HT-29 (cell line): Measurements from ENCODE around the gene SNRPA1. TPM values are rescaled to one million over a fixed set of nuclear protein-coding genes. Genes with fewer than 3 reads are reported as not detected.

Experiments used
- DNase-seq: peaks from one replicate; pipeline ENCODE4 v3.0.0-alpha.2; 2015; ENCODE audit warnings: low spot score
- total RNA-seq: library from RNA; depleted of rRNA; stranded (reverse); fragments of >200 nt; shearing (Covaris generic); gene quantifications from 2 replicates; pipeline ENCODE4 v1.2.3, GENCODE V29; 2014

SNRPA1 gene
- total RNA-seq, 1 experiment from 2014 or later = 63.0 TPM

DNA sequence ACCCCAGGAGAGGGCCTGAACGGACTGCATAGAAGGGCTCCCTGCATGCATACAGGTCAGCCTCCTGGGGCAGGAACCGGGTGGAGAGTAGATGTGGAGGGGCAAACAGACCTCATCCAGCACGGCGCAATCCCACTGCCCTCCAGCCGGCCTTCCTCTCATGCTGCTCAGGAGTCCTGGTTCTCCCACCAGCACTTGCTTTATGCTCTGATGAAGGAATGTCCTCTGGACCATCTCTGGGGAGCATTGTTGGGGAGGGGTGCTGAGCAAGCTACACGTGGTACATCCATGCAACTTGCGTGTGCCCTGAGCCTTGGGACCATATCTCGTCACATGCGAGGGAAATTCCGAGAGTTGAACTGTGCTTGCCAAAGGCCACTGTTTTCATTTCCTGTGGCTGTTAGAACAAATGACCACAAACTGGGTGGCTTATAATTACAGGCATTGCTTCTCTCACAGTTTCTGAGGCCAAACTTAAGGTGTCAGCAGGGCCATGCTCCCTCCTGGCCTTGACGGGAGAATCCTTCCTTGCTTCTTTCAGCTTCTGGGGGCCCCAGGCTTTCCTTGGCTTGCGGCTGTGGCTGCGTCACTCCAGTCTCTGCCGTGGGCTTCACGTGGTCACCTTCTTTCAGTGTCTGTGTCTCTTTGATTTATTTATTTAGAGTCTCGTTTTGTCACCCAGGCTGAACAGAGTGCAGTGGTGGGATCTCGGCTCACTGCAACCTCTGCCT, 30.0 kb downstream of the SNRPA1 start:
- no peak for DNase-seq

- DNase-seq = no peak
Observed at GRCh38 chr15:101264011-101264410, 31.0 kb downstream of the SNRPA1 start.

GRCh38 chr15:101262551-101262950, 32.5 kb downstream of the SNRPA1 start:
- no peak for DNase-seq

DNA sequence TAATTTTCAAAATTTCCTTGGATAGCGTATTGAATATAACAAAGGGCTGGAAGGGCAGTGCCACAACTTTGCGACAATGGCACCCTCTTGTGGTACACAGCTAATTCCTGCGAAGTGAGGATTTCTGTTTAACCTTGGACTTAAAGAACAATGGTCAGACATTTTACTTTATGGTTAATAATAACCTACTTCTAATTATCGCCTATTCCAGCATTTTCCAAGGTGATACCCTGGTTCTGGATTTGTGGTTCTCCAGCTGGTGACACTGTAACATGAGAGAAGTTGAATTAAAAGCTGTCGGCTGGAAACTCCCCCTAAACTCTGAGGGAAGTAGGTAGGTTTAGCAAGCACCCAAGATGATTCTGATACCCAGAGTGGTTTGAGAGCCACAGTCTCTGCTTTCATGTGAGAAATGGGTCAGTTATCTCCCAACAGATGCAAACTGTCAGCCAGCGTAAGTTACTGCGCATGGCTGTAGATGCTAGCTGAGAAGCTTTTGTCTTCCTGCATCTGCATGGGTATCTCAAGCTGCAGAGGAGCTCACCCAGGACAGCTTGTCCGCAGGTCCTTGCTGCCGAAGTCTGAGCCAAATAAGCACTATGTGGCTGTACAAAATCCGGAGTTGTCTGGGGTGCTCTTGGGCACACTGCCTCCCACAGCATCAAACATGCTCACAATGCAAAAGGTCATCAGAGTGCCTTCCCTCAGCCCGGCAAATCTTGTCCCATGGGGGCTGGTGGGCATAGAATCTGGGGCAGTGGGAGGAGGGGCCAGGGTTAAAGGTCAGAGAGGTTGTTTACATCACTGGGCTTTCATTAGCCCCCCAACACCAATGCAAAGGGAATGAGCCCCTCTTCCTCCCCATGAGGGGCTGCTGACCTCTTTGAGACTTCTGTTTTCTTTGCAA, 36.6 kb downstream of the SNRPA1 start:
- DNase-seq = peak; percentile 81

DNA sequence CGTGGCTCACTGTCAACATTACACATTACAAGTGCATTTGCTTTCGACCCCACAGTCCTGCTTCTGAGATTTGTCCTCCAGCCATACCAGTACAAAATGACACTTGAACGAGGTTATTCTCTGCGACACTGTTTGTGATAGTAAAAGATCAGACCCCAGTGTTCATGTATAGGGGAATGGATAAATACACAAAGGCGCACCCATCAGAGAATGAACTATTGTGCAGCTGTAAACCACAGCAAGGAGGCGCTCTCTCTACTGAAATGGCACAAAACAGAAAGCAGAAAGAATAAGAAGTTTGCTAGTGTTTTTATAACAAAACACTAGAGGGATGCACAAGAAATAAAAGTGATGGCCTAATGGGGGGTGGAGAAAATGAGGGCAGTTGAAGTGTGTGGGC, 38.3 kb downstream of the SNRPA1 start:
- DNase-seq = peak; percentile 22

- no peak for DNase-seq
Observed at GRCh38 chr15:101255615-101256241, 39.3 kb downstream of the SNRPA1 start.

DNA sequence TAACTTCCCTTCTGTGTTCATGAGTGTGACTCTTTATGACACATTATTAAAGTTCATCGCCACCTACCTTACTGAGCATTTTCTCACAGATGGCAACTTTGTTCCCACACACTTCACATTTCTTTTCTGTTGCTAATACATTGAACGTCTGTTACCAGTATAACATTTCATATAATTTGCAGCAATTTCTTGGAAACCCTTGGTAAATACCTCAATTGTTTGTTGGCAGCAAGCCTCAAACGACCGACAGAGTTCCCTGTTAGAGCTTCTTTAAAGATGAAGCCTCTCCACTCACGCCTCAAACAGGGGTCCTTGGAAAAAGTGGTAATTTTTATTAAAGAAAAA, 40.0 kb downstream of the SNRPA1 start:
- no peak for DNase-seq

DNA sequence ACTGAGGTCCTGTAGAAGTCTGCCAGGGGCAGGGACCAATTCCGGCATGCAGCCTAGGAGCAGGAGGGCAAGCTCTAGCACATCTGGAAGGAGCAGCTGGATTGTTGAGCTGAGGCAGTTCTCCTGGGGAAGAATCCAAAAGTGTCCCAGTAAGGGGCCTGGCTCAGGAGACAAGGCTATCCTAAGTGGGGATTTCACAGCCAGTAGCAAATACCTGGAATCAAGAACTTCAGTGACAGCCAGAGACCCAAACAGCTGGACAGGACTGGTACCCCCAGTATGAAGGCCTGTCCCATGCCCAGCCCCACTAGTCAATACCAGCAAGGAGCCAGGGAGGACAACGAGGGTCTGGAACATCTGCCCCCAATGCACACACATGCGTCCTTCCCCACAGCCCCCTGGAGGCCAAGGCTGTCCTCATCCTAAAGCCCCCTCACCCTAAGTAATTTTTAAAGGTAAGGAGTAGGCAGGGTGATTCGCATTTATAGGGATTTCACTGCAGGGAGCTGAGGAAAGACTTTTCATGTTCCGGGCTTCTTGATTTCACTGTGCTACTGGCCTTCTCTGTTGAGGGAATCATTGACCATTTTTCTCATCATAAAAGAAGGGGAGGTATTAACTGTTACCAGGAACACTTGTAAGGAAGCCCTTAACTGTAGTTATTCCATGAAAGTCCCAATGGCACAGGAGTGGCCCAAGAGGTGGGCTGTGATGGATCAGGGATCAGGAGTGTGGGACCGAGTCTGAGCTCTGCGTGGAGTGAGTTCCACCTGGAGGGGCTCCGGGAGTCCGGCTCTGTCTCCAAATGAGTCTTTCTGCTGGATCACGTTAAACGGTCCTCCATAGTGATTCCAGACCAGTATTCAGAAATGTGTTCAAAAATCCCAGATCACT, 40.6 kb downstream of the SNRPA1 start:
- no peak for DNase-seq

DNA sequence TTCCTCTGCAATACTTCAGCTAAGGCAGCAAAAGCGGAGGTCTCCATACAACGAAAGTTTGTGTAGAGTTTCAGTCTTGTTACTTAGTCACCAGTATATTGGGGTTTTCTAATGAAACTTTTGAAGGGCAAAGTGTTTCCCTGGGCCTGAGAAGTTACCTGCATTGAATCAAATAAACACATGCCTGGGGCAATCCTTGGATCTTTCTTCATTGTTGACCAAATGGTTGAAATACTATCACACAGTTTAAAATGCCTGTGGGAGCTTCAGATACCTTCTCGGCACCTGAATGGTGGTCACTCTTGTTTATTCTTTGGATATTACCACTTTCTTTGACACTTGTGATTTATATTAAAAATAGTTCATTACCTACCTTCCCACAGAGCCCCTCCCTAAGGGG, 42.2 kb downstream of the SNRPA1 start:
- DNase-seq = peak; percentile 13

- peak; percentile 83 for DNase-seq
Observed at GRCh38 chr15:101251830-101252820, 42.9 kb downstream of the SNRPA1 start, which contains the start of gene CHSY1. TSS of gene CHSY1 (minus strand) at chr15:101252048. CDS start at chr15:101251456, 592 bp downstream.

GRCh38 chr15:101250873-101251829, 43.9 kb downstream of the SNRPA1 start:
- no peak for DNase-seq

- DNase-seq = peak; percentile 57
Observed at GRCh38 chr15:101250341-101250831, 44.7 kb downstream of the SNRPA1 start.

- DNase-seq = no peak
Observed at GRCh38 chr15:101248274-101248673, 46.8 kb downstream of the SNRPA1 start.

DNA sequence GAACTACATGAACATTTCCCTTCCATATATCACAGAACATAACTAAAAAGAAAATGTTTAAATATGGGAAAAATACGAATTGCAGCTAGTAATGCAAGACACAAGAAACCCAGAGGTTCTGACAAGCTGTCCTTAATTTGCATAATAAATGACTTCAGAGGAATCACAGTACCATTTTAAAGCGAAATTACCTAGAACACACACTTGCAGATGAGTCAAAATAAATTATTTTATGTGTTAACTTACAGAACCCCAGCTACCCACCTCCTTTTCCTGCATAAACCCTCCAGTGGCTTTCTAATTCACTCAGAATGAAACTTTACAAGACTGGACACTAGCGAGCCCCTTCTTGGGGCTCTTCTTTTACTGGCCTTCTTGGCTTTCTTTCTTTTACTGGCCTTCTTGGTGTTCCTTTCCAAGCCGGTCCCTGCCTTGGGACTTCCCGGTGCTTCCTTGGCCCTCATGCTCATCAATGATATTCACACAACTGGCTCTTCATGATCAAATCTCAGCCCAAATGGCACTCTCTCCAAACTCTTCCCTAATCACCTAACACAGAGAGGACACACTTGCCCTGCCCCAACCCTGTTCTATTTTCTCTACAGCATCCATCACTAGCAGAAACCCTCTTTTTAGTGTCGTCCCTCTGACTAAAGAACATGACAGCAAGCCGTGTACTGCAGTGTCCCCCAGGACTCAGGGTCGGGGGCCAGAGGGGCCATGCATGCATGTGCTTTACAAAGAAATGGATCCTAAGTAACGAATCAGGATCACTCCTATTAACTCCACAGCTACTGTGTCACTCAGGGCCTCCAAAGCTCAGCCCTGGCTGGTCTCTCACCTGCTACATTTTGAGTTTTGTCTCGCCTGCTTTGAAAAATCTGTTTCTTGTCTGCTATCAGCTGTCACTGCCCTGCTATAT, 48.0 kb downstream of the SNRPA1 start:
- DNase-seq = no peak

DNA sequence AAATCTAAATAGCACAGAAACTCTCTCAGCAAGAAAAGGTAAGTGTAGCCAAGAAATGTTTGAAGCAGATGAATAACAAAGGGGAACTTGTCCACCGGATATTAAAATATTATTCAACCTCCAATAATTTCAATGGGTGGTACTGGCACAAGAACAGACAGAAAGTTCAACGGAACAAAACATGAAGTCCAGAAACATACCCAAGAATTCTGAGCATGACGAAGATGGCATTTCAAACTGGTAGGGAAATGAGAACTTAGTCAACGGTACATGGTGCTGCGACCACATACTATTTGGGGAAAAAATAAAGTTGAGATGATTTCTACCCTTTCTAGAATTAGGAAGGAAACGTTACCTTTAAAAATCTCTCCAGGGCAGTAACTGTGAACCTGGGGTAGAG, 48.7 kb downstream of the SNRPA1 start:
- no peak for DNase-seq

DNA sequence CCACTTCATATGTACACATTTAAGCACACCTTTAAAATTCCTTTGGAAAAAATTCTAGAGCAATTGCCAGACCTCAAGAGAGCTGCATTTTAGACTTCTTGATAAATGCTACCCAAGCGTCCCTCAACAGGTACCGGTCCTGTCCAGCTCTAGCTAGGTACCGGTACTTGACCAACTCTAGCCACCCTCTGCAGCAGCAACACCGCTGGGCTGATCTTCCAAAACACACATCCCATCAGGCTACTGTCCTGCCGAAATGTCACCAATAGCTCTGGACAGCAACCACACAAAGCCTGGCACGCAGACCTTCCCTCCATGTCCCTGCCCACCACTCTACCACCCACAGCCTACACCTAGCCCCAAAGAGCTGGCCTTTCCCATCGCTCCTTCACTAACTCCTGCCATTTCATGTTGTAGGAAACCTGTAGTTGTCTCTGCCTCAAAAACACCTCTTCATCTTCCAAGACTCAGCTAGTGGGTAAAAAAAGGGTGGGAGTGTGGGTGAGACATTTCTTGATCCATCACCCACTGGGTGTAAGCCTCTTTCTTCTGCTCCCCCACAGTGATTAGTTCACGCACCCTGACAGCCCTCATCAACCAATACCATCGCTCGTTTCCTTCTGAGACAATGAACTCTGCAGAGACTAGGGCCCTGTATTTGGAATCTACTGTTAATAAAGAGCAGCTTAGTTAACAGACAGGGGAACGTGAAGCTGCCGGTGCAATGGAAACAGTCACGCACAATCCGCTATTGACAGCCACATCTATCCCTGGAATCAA, 50.0 kb downstream of the SNRPA1 start:
- no peak for DNase-seq
